ENCODE results near the gene DUSP23.

The DUSP23 gene

GRCh38 chr1:159775716-159776115, 5.0 kb upstream of the DUSP23 start:
- no peak for TF ChIP-seq EZH2 (IDR thresholded peaks at IDR 0.05)
- TF ChIP-seq POLR2AphosphoS5 (IDR thresholded peaks at IDR 0.05; ENCODE audit: borderline replicate concordance, low read depth, low read length), result no peak
- TF ChIP-seq FOXP2 (optimal IDR thresholded peaks at IDR 0.05; ENCODE audit: control extremely low read depth, extremely low read length, insufficient read depth), result no peak
- no peak for DNase-seq (ENCODE audit: low read depth, low spot score)
- Histone ChIP-seq H3K27ac (no peak overlapping the region), H3K36me3 (ENCODE audit: insufficient read depth, low read length) (no peaks in the 10 kb centered on the region), H3K4me3 (no peak overlapping the region), H3K9ac (ENCODE audit: insufficient read length) (no peak overlapping the region), H3K9me3 (ENCODE audit: low read depth, low read length) (no peaks in the 10 kb centered on the region)

GRCh38 chr1:159778266-159778665, 2.5 kb upstream of the DUSP23 start:
- no peak overlapping the region for H3K4me3 ChIP-seq
- H3K9ac ChIP-seq (ENCODE audit: insufficient read length), result no peak overlapping the region
- H3K27ac ChIP-seq, result no peak overlapping the region
- H3K9me3 ChIP-seq (ENCODE audit: low read depth, low read length), result no peaks in the 10 kb centered on the region
- no peak for DNase-seq (ENCODE audit: low read depth, low spot score)
- no peaks in the 10 kb centered on the region for H3K36me3 ChIP-seq (ENCODE audit: insufficient read depth, low read length)
- no peak for TF ChIP-seq FOXP2 (optimal IDR thresholded peaks at IDR 0.05; ENCODE audit: control extremely low read depth, extremely low read length, insufficient read depth)
- TF ChIP-seq POLR2AphosphoS5 (IDR thresholded peaks at IDR 0.05; ENCODE audit: borderline replicate concordance, low read depth, low read length), result no peak
- TF ChIP-seq EZH2 (IDR thresholded peaks at IDR 0.05), result no peak

- no peak overlapping the region for H3K4me3 ChIP-seq
- no peak for DNase-seq (ENCODE audit: low read depth, low spot score)
- no peaks in the 10 kb centered on the region for H3K36me3 ChIP-seq (ENCODE audit: insufficient read depth, low read length)
- TF ChIP-seq FOXP2 (optimal IDR thresholded peaks at IDR 0.05; ENCODE audit: control extremely low read depth, extremely low read length, insufficient read depth) (no peak), POLR2AphosphoS5 (IDR thresholded peaks at IDR 0.05; ENCODE audit: borderline replicate concordance, low read depth, low read length) (no peak), EZH2 (IDR thresholded peaks at IDR 0.05) (no peak)
- peak overlapping the region; percentile 37 for H3K9ac ChIP-seq (ENCODE audit: insufficient read length)
- H3K27ac ChIP-seq, result no peak overlapping the region
- H3K9me3 ChIP-seq (ENCODE audit: low read depth, low read length), result no peaks in the 10 kb centered on the region
These were observed 1.3 kb upstream of the DUSP23 start for GRCh38 chr1:159779403-159779851.

GRCh38 chr1:159781992-159782391, 1.2 kb downstream of the DUSP23 start:
- H3K36me3 ChIP-seq (ENCODE audit: insufficient read depth, low read length), result no peaks in the 10 kb centered on the region
- H3K27ac ChIP-seq, result no peak overlapping the region
- DNase-seq (ENCODE audit: low read depth, low spot score), result no peak
- TF ChIP-seq FOXP2 (optimal IDR thresholded peaks at IDR 0.05; ENCODE audit: control extremely low read depth, extremely low read length, insufficient read depth) (no peak), EZH2 (IDR thresholded peaks at IDR 0.05) (no peak), POLR2AphosphoS5 (IDR thresholded peaks at IDR 0.05; ENCODE audit: borderline replicate concordance, low read depth, low read length) (no peak)
- no peaks in the 10 kb centered on the region for H3K9me3 ChIP-seq (ENCODE audit: low read depth, low read length)
- H3K4me3 ChIP-seq, result no peak overlapping the region
- no peak overlapping the region for H3K9ac ChIP-seq (ENCODE audit: insufficient read length)

- Histone ChIP-seq H3K4me3 (no peak overlapping the region), H3K27ac (no peak overlapping the region), H3K9ac (ENCODE audit: insufficient read length) (no peak overlapping the region), H3K36me3 (ENCODE audit: insufficient read depth, low read length) (no peaks in the 10 kb centered on the region), H3K9me3 (ENCODE audit: low read depth, low read length) (no peaks in the 10 kb centered on the region)
- TF ChIP-seq FOXP2 (optimal IDR thresholded peaks at IDR 0.05; ENCODE audit: control extremely low read depth, extremely low read length, insufficient read depth) (no peak), POLR2AphosphoS5 (IDR thresholded peaks at IDR 0.05; ENCODE audit: borderline replicate concordance, low read depth, low read length) (no peak), EZH2 (IDR thresholded peaks at IDR 0.05) (no peak)
- no peak for DNase-seq (ENCODE audit: low read depth, low spot score)
These were observed 3.0 kb downstream of the DUSP23 start for GRCh38 chr1:159783724-159784123.

- Histone ChIP-seq H3K4me3 (no peak overlapping the region), H3K9me3 (ENCODE audit: low read depth, low read length) (no peaks in the 10 kb centered on the region), H3K36me3 (ENCODE audit: insufficient read depth, low read length) (no peaks in the 10 kb centered on the region), H3K9ac (ENCODE audit: insufficient read length) (no peak overlapping the region), H3K27ac (no peak overlapping the region)
- DNase-seq (ENCODE audit: low read depth, low spot score), result no peak
- no peak for TF ChIP-seq EZH2 (IDR thresholded peaks at IDR 0.05)
- no peak for TF ChIP-seq FOXP2 (optimal IDR thresholded peaks at IDR 0.05; ENCODE audit: control extremely low read depth, extremely low read length, insufficient read depth)
- TF ChIP-seq POLR2AphosphoS5 (IDR thresholded peaks at IDR 0.05; ENCODE audit: borderline replicate concordance, low read depth, low read length), result no peak
These were observed 5.7 kb downstream of the DUSP23 start for GRCh38 chr1:159786465-159786864.

GRCh38 chr1:159786966-159787365, 6.2 kb downstream of the DUSP23 start:
- Histone ChIP-seq H3K27ac (no peak overlapping the region), H3K9ac (ENCODE audit: insufficient read length) (no peak overlapping the region), H3K4me3 (no peak overlapping the region), H3K36me3 (ENCODE audit: insufficient read depth, low read length) (no peaks in the 10 kb centered on the region), H3K9me3 (ENCODE audit: low read depth, low read length) (no peaks in the 10 kb centered on the region)
- TF ChIP-seq EZH2 (IDR thresholded peaks at IDR 0.05) (no peak), POLR2AphosphoS5 (IDR thresholded peaks at IDR 0.05; ENCODE audit: borderline replicate concordance, low read depth, low read length) (no peak), FOXP2 (optimal IDR thresholded peaks at IDR 0.05; ENCODE audit: control extremely low read depth, extremely low read length, insufficient read depth) (no peak)
- no peak for DNase-seq (ENCODE audit: low read depth, low spot score)

- DNase-seq (ENCODE audit: low read depth, low spot score), result no peak
- TF ChIP-seq POLR2AphosphoS5 (IDR thresholded peaks at IDR 0.05; ENCODE audit: borderline replicate concordance, low read depth, low read length) (no peak), EZH2 (IDR thresholded peaks at IDR 0.05) (no peak), FOXP2 (optimal IDR thresholded peaks at IDR 0.05; ENCODE audit: control extremely low read depth, extremely low read length, insufficient read depth) (no peak)
- Histone ChIP-seq H3K9ac (ENCODE audit: insufficient read length) (no peak overlapping the region), H3K36me3 (ENCODE audit: insufficient read depth, low read length) (no peaks in the 10 kb centered on the region), H3K27ac (no peak overlapping the region), H3K4me3 (no peak overlapping the region), H3K9me3 (ENCODE audit: low read depth, low read length) (no peaks in the 10 kb centered on the region)
These were observed 9.6 kb downstream of the DUSP23 start for GRCh38 chr1:159790237-159790917.

- H3K36me3 ChIP-seq (ENCODE audit: insufficient read depth, low read length), result no peaks in the 10 kb centered on the region
- H3K27ac ChIP-seq, result no peak overlapping the region
- no peak for TF ChIP-seq FOXP2 (optimal IDR thresholded peaks at IDR 0.05; ENCODE audit: control extremely low read depth, extremely low read length, insufficient read depth)
- no peak for TF ChIP-seq POLR2AphosphoS5 (IDR thresholded peaks at IDR 0.05; ENCODE audit: borderline replicate concordance, low read depth, low read length)
- no peak for TF ChIP-seq EZH2 (IDR thresholded peaks at IDR 0.05)
- H3K9me3 ChIP-seq (ENCODE audit: low read depth, low read length), result no peaks in the 10 kb centered on the region
- no peak for DNase-seq (ENCODE audit: low read depth, low spot score)
- H3K9ac ChIP-seq (ENCODE audit: insufficient read length), result no peak overlapping the region
- H3K4me3 ChIP-seq, result no peak overlapping the region
These were observed 10.3 kb downstream of the DUSP23 start for GRCh38 chr1:159791031-159791430.

Measured in SK-N-MC (cell line).